HG03060 (cell line): ENCODE data around the gene TTYH1.
"Not testable (repeated sequence)": the region's sequence is repeated elsewhere in the genome, so short reads cannot be mapped to it uniquely, and the experiment has no call there.

Source experiments
- ATAC-seq: cut with Tn5 transposase; IDR thresholded peaks from one replicate; pipeline ENCODE4 v1.9.1; 2021; ENCODE audit warnings: low read depth, moderate number of reproducible peaks; ENCODE audit not compliant: unreplicated experiment

TTYH1 gene

DNA sequence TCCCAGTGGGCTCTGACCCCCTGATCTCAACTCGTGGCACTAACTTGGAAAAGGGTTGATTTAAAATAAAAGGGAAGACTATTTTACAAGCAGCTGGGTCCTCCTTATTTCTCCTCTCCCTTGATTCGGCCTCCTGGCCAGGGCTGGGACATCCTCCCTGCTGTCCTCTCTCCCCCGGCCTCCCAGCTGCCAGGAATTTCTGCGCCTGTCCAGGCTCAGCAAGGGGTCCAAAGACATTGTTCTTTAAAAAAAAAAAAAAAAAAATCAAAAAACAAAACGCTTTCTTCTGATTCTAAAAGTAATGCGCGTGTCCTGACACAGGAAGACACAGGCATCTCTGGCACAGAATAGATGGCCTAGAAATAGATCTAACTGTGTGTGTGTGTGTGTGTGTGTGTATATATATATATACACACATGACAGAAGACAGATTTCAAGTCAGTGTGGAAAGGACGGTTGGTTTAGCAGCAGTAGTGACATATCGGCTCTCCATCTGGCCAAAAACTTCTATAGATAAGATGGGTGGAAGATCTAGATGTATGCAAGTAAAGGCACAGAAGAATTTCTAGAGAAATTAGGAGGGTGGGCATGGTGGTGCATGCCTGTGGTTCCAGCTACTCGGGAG is 21.5 kb downstream of the TTYH1 start:
- ATAC-seq = no peak

DNA sequence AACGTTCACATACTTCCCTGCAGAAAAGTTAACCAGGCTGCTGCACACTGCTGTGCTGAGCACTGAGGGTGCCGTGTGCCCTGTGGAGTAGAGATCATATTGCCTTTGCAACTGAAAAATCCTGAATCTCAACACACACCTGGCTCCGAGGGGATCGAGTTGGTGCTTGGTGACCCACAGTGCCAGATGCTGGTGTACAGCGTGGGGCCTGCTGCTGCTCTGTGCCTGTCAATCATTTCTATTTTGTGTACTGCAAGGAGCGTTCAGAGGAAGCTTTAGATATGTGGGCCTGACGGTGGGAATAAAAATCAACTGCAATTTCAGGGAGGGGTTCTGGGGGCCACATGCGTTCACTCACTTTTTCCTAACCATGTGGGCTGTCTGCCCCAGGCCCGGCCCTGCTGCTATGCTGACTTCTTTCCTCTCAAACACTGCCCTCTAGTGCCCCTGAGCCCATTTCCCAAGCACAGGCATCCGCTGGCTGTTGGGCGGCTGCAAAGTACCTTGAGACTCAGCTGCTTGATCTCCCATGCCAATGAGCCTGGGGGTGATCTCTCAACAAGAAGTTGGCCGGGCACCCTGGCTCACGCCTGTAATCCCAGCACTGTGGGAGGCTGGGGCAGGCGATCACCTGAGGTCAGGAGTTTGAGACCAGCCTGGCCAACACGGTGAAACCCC is 24.0 kb downstream of the TTYH1 start:
- ATAC-seq = no peak

DNA sequence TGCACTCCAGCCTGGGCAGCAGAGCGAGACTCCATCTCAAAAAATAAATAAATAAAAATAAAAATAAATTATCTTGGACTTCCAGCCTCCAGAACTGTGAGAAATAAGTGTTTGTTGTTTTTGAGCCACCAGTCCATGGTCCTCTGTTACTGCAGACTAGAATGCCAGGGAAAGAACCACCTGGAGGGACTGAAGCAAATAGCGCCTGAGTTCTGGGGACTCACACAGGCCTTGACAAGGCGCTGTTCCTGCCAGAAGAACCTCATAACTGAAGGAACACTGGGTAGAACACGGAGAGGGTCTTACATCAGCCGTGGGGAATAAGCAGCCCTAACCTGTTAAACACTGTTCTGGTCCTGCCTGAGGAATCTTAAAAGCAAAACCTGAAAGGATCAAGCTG is 25.4 kb downstream of the TTYH1 start:
- ATAC-seq = no peak

DNA sequence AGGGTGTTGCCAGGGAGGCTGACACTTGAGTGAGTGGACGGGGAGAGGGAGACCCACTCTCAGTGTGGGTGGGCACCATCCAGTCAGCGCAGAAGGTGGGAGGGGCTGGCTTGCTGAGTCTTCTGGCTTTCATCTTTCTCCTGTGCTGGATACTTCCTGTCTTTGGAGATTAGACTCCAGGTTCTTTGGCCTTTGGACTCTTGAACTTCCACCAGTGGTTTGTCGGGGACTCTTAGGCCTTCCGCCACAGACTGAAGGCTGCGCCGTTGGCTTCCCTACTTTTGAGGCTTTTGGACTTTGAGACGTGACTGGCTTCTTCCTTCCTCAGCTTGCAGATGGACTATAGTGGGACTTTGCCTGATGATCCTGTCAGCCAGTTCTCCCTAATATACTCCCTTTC is 29.5 kb downstream of the TTYH1 start:
- no peak for ATAC-seq

DNA sequence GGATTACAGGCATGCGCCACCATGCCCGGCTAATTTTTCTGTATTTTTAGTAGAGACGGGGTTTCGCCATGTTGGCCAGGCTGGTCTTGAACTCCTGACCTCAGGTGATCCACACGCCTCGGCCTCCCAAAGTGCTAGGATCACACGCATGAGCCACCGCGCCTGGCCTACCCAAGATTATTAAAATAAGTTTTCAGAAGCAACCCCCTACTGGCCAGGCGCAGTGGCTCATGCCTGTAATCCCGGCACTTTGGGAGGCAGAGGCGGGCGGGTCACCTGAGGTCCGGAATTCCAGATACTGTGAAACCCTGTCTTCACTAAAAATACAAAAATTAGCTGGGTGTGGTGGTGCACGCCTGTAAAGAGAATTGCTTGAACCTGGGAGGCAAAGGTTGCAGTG is 31.1 kb downstream of the TTYH1 start:
- ATAC-seq = not testable (repeated sequence)

DNA sequence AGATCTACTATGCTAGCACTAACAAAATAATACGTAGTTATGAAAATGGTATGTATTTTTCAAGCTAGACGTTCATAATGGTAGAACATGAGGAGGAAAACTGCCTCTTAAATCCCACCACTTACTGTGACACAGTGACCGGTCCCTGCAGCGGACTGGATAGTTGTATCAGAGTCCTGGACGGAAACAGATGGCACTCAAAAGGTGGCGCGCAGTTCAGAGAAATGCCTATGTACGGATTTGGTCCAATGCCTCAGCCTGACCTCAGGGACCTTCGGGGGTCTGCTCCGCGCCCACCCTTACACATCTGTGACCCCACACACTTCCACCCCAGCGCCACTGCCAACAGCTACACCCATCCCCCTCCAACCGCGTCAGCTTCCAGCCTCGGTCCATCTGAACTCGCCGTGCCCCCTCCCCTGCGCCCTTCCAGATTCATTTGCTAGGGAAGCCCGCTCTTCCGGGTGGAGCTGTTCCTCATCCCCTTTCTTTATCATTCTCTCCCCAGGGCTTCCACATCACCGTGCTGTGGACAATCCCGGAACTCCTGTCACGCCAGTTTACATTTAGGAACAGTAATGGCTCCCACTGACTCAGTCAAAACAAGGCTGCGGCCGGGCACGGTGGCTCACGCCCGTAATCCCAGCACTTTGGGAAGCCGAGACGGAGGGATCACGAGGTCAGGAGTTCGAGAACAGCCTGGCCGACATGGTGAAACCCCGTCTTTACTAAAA is 32.9 kb downstream of the TTYH1 start:
- ATAC-seq = no peak

DNA sequence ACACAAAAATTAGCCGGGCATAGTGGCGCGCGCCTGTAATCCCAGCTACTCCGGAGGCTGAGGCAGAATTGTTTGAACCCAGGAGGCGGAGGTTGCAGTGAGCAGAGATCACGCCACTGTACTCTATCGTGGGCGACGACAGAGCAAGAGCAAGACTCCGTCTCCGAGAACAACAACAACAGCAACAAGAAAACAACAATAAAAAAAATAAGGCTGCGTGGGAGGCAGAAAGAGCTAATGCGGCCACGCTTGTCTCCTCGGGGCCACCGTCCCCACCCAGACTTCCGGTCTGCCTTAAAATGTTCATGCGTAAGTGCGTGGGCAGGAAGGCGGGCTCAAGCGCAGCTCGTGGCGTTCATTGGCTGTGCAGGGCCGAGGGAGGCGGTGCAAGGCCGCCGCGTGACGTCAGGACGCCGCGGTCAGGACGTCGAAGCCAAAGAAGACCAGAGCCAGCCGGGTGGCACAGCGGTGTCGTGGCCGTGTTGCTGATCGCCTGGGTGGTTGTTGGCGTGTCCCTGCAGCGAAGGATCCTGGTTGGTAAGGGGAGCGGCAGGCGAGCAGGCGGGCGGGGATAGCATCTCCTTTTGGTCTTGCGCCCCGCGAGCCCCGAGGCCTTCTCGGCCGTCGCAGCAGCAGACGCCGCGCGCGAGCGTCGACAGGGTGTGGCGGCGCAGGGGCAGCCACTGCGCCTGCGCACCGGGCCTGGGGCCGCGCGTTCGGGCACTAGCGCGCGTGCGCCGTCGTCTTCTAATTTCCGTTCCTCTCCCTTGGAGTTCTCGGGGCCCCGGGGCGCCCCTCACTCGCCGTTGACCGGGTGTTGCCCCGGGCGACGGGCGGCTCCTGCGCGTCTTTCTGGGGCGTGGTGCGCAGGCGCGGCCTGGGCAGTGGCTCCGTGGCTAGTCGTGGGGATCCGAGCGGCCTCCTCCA is 33.8 kb downstream of the TTYH1 start, which contains the start of gene LENG8:
Gene LENG8 (plus strand): TSS at position 426 of the 927 bp plus-strand sequence. CDS start 2,146 bp downstream, outside the sequence.
- ATAC-seq = peak; percentile 84

DNA sequence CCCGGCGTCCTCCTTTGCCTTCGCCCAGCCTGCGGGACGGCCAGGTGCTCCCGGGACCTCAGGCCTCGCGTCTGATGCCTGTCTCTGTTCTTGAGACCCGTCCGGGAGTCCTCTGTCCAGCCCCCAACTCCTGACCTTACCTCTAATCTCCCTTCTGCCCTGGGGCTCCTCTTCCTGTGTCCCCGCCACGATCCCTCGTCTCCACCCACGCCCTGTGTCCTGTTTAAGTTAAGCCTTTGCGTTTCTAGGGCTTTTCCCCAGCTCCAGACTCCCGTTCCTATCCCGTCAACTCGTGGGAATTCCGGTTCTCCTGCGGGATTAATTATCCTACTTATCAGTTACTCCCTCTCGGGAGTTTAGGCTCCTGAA is 34.4 kb downstream of the TTYH1 start:
- ATAC-seq = no peak

DNA sequence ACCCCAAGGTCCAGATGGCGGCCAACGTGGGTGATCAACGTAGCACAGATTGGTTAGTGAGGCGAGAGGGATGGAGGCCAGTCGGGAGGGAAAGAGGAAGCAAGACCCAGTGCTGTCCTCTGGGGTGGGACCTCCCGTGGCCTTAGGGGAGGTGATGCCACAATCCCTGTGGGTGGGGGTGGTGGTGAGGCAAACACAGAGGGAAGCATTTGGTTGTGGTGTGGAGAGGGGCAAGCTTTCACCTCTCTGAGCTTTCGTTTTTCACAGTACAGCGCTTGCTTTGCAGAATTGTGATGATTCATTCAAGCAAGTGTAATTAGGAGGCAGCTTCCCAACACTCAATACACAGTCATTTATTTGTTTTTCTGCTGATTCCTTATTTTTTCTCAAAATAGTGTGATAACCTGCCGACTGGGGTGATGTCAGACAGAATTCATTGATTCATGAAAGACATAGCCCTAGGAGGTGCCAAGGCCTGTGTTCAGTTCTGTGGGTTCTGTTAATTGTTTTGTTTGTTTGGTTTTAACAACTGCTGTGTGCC is 36.1 kb downstream of the TTYH1 start:
- no peak for ATAC-seq

DNA sequence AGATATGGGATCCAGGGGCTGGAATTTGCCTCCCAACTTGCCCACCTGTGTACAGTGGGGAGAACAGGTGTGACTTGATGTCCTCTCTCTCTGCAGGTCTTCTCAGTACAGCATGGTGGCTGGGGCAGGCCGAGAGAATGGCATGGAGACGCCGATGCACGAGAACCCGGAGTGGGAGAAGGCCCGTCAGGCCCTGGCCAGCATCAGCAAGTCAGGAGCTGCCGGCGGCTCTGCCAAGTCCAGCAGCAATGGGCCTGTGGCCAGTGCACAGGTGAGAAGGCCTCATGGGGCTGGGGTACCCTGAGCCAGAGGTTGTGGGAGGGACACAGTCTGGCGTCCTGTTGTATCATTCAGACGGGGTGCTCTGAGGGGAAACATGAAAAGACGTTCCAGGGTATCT is 36.7 kb downstream of the TTYH1 start:
- ATAC-seq = no peak

DNA sequence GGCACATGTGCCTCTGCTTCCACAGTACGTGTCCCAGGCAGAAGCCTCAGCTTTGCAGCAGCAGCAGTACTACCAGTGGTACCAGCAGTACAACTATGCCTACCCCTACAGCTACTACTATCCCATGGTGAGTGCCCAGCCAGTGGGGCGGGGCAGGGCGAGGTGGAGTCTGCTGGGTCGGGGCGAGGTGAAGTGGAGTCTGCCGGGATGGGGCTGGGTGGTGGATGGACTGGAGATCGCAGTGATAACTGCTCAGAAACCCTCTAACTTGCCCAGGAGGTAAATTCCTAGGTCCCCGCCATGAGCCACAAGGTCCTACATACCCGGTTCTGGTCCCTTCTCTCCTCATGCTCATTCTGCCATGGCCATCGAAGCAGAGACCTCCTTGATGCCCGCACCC is 37.4 kb downstream of the TTYH1 start:
- no peak for ATAC-seq

DNA sequence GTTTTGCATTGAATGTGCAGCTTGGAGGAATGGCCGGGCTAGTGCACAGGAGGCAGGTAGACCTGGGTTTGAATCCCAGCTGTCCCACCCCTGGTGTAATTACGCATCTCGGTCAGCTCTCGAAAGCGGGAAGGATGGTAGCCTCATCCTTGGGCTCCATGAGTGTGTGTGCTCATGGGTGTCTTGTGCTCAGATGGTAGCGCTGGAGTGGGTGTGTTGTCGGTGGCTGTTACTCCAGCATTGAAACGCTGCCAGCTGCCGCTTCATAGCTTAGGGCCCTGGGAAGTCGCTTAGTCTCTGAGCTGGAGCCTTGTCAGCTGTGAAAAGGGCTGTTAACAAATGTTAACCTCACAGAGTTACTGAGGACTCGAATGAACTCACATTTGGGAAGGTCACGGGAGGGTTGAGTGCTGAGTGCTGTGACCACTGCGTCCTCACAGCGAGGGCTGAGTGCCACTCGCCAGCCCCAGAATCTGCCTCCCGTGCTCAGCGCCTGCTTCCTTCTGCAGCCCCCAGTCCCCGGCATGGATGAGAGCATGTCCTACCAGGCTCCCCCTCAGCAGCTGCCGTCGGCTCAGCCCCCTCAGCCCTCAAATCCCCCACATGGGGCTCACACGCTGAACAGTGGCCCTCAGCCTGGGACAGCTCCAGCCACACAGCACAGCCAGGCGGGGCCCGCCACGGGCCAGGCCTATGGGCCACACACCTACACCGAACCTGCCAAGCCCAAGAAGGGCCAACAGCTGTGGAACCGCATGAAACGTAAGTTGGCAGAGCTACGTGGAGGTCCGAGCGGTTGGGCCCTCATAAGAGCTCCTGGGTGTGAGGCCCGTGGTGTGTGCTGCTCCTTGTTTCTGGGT is 38.9 kb downstream of the TTYH1 start:
- ATAC-seq = no peak

DNA sequence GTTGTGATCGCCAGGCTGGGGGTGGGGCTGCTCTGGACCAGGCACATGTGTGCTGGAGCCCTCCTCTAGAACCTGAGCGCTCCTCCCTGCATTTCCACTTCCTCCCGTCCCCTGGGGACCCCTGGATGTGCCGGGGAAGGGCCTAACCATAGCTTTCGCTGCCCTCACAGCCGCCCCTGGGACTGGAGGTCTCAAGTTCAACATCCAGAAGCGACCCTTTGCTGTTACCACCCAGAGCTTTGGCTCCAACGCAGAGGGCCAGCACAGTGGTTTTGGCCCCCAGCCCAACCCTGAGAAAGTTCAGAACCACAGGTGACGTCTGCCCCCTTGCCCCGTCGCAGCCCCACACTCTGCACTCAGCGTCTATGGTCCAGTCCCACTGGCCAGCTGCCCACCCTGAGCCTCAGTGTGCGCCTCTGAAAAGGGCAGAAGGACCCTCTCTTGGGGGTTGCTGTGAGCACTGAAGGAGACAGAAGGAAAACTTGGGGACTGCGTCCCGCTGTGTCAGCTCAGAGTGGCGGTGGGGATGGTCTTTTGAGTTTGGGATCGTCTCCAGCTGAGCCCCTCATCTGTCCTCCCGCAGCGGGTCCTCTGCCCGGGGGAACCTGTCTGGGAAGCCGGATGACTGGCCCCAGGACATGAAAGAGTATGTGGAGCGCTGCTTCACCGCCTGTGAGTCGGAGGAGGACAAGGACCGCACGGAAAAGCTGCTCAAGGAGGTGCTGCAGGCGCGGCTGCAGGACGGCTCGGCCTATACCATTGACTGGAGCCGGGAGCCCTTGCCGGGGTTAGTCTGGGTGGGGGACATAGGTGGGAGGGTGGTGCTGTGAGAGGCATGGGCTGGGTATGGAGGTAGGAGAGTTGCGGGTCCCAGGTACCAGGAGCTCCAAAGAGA is 39.8 kb downstream of the TTYH1 start:
- no peak for ATAC-seq

DNA sequence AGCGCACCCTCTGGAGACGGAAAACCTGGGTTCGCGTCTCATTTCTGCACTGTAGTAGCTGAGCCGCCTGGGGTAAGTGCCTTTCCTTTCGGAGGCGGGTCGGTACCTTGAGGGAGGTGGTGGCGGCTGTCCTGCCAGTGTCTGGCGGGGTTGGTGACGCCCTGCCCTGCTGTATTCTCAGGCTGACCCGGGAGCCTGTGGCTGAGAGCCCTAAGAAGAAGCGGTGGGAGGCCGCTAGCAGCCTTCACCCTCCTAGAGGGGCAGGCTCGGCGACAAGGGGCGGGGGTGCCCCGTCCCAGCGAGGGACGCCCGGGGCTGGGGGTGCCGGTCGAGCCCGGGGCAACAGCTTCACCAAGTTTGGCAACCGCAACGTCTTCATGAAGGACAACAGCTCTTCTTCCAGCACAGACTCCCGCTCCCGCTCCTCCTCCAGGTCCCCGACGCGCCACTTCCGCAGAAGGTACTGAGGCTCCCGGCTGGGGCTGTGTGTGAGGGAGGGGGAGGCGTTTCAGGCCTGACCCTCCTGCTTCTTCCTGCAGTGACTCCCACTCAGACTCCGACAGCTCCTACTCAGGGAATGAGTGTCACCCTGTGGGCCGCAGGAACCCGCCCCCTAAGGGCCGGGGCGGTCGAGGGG is 40.6 kb downstream of the TTYH1 start:
- ATAC-seq = no peak

DNA sequence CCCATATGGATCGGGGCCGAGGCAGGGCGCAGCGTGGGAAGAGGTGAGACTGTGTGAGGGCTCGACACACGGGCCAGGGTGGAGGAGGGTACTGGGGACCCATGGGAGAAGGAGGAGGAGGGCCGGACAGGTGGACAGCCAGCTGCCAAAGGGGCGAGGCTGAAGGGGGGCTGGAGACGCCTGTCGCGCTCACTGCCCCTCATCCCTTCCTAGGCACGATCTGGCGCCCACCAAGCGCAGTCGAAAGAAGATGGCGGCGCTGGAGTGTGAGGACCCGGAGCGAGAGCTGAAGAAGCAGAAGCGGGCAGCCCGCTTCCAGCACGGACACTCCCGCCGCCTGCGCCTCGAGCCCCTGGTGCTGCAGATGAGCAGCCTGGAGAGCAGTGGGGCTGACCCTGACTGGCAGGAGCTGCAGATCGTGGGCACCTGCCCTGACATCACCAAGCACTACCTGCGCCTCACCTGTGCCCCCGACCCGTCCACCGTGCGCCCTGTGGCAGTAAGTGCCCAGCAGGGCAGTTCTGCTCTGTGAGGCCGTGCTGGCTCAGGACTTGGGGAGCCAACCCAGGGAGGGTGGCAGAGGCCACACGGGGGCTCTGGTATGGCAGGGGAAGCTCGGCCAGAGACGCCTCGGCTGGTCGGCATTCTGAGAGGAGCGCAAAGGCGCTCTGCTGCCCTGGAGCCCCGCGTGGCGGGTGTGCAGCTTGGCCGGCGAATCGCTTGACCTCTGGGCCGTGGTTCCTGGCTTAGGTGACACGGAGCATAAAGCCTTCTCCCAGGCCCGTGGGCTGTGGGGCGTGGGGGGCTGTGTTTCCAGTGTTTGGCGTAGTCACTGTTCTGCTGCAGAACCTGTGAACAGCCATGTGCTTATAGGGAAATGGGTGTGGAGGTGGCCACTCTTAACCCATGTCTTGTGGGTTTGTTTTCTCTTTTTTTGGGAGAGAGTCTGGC is 41.4 kb downstream of the TTYH1 start:
- ATAC-seq = no peak

DNA sequence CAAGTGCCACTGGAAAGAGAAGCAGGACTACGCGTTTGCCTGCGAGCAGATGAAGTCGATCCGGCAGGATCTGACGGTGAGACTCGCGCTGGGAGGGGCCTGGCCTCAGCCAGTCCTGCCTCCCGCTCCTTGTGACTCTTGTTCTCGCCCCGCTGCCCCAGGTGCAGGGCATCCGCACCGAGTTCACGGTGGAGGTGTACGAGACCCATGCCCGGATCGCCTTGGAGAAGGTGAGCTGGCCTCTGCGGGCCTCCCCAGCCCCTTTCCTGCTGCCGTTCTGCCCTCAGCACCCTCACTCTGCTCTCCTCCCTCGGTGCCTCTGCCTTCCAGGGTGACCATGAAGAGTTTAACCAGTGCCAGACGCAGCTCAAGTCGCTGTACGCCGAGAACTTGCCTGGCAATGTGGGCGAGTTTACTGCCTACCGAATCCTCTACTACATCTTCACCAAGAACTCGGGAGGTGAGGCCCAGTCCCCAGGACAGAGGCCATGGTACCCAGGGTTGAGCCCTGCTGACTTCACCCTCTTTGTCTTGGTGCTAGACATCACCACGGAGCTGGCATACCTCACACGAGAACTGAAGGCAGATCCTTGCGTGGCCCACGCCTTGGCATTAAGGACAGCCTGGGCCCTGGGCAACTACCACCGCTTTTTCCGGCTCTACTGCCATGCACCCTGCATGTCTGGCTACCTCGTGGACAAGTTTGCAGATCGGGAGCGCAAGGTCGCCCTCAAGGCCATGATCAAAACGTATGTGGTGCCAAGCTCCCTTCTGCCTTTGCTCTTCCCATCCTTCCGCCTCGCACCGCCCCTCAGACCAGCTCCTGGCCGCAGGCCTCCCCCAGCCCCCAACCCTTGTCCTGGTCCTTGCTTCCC is 42.7 kb downstream of the TTYH1 start:
- no peak for ATAC-seq
